ENCODE data around the gene PATJ. TPM values are rescaled to one million over a fixed set of nuclear protein-coding genes. Genes with fewer than 3 reads are reported as not detected.

PATJ gene
- total RNA-seq, 4 donors from 2014 or later: 119 to 299 (median 149) TPM

DNA sequence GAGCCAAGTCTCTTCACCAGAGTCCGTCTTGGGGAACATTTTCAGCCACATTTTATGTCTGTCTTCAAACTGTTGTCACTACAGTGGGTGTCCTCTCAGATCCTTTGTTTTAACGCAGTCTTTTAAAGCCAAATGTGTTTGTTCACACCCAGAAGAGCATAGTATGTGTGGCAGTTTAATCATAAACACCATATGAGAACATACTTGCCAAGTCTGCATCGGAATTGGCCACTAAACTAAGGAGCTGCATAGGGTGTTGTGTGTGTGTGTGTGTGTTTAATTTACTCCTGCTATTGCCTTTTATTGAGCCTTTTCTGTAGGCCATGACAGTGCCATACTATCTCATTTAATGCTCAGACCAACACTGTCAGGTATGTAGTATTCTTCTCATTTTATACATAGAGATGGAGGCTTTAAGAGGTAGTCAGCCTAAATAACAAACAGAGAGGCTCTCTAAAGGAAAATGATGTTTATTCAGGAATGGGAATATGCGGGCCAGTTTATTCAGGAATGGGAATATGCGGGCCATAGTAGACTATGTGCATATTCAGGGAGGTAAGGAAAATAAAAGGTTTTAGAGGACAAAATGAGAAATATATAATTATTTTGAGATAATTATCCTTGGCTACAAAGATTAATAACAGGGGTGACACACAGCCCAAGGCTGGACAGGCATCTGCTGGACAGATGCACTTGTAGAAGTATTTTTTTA, 384.5 kb downstream of the PATJ start:
- Histone ChIP-seq H3K36me3 (peaks cover 0 to 3% (median 0%) of the 10 kb centered on the region in 4 donors), H3K9me3 (no peaks in the 10 kb centered on the region), H3K4me3 (no peak overlapping the region), H3K27ac (peak overlapping the region in 3 of 4 donors; percentile 2 to 61 (median 41)), H3K27me3 (no peaks in the 10 kb centered on the region), H3K4me1 (no peaks in the 10 kb centered on the region)
- no peak for DNase-seq
- WGBS, 2 donors (ENCODE audit: low coverage in 1 of 2): 63 to 68% methylated on average over 5 of the region's 5 CpGs
- in situ Hi-C loops (cut with MboI; ENCODE audit: low pct_ligation_motif_present in 1 of 4, low pct_unique_long_range_greater_than_20kb in 1 of 4, low sequenced_read_pairs in 3 of 4): no loop called here
- TF ChIP-seq POLR2A (IDR thresholded peaks at IDR 0.05) (no peak), POLR2AphosphoS5 (IDR thresholded peaks at IDR 0.05) (no peak), EP300 (IDR thresholded peaks at IDR 0.05; ENCODE audit: low read depth) (no peak)
- TF ChIP-seq, protein P1, sequence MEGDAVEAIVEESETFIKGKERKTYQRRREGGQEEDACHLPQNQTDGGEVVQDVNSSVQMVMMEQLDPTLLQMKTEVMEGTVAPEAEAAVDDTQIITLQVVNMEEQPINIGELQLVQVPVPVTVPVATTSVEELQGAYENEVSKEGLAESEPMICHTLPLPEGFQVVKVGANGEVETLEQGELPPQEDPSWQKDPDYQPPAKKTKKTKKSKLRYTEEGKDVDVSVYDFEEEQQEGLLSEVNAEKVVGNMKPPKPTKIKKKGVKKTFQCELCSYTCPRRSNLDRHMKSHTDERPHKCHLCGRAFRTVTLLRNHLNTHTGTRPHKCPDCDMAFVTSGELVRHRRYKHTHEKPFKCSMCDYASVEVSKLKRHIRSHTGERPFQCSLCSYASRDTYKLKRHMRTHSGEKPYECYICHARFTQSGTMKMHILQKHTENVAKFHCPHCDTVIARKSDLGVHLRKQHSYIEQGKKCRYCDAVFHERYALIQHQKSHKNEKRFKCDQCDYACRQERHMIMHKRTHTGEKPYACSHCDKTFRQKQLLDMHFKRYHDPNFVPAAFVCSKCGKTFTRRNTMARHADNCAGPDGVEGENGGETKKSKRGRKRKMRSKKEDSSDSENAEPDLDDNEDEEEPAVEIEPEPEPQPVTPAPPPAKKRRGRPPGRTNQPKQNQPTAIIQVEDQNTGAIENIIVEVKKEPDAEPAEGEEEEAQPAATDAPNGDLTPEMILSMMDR (IDR thresholded peaks at IDR 0.05): no peak
- intact Hi-C loops (cut with DNase I; ENCODE audit: low total_unique reads): no loop called here

DNA sequence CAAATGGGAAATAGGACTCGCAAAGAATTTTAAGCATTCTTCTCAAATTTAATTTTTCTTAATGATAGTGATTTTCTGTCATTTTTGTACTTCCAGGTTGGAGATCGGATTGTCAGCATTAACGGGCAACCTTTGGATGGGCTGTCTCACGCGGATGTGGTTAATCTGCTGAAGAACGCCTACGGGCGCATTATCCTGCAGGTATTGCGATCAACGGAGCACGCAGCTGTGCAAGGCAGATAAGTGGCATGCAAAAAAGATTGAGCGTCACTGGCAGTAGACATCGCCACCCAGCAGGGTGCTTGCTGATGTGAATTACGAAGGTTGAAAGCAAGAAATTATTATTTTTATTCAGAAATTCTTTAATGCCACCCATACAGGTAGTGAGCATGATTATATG, 386.5 kb downstream of the PATJ start:
- Histone ChIP-seq H3K4me1 (no peaks in the 10 kb centered on the region), H3K27me3 (no peaks in the 10 kb centered on the region), H3K4me3 (no peak overlapping the region), H3K9me3 (no peaks in the 10 kb centered on the region), H3K27ac (no peak overlapping the region), H3K36me3 (peaks cover 0 to 3% (median 0%) of the 10 kb centered on the region in 4 donors)
- WGBS, 2 donors (ENCODE audit: low coverage in 1 of 2): 89 to 92% methylated on average over 8 to 14 of the region's 14 CpGs
- DNase-seq: no peak
- intact Hi-C loops (cut with DNase I; ENCODE audit: low total_unique reads): no loop called here
- in situ Hi-C loops (cut with MboI; ENCODE audit: low pct_ligation_motif_present in 1 of 4, low pct_unique_long_range_greater_than_20kb in 1 of 4, low sequenced_read_pairs in 3 of 4): no loop called here
- TF ChIP-seq POLR2A (IDR thresholded peaks at IDR 0.05): no peak
- TF ChIP-seq, protein P1 (IDR thresholded peaks at IDR 0.05): no peak

DNA sequence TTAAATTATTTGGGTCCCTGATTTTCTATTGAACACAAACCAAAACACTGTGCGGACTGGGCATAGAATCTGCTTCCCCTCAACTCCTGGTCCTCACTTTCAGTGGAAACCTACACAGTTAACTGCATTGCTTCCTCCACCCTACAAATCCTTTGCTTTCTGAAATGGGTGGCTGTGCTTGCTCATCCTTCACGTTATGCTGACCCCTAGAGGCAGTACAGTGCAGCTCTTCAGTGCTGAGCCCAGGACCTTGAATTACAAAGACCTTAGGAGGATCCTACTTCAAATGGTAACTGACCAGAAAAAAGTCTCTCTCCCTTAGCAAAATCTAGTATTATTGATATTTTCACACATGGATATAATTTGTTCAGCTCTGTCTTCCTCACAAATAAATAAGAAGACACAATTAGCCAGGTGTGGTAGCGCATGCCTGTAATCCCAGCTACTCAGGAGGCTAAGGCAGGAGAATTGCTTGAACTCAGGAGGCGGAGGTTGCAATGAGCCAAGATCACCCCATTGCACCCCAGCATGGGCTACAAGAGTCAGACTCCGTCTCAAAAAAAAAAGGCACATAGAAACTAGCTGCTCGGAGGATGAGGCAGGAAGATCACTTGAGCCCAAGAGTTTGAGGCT, 388.9 kb downstream of the PATJ start:
- H3K9me3 ChIP-seq: no peaks in the 10 kb centered on the region
- peaks cover 0 to 3% (median 0%) of the 10 kb centered on the region in 4 donors for H3K36me3 ChIP-seq
- peak; percentile 37 for DNase-seq
- H3K27ac ChIP-seq: no peak overlapping the region
- WGBS, 2 donors (ENCODE audit: low coverage in 1 of 2): 74 to 81% methylated on average over 6 of the region's 6 CpGs
- H3K27me3 ChIP-seq: no peaks in the 10 kb centered on the region
- H3K4me3 ChIP-seq: no peak overlapping the region
- TF ChIP-seq EP300 (IDR thresholded peaks at IDR 0.05; ENCODE audit: low read depth) (no peak), POLR2A (IDR thresholded peaks at IDR 0.05) (no peak)
- TF ChIP-seq, protein P1 (IDR thresholded peaks at IDR 0.05): peak; percentile 59 to 75 (median 66)
- intact Hi-C loops (cut with DNase I; ENCODE audit: low total_unique reads): no loop called here
- H3K4me1 ChIP-seq: no peaks in the 10 kb centered on the region
- in situ Hi-C loops (cut with MboI; ENCODE audit: low pct_ligation_motif_present in 1 of 4, low pct_unique_long_range_greater_than_20kb in 1 of 4, low sequenced_read_pairs in 3 of 4): no loop called here

DNA sequence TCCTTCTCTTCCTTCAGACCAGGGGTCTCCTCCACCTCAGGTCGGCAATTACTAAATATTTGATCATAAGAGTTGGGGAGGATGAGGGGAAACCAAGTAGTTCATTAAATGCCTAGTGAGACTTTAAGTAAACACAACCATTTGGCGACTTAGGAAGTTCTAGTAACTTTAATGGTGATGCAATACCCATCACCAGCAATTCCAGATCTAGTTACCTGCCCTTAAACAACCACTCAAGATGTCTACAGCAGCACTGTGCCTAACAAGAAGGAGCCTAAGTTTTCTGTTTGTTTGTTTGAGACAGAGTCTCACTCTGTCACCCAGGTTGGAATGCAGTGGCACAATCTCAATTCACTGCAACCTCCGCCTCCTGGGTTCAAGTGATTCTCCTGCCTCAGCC, 395.7 kb downstream of the PATJ start:
- H3K27ac ChIP-seq: no peak overlapping the region
- no peak for DNase-seq
- no peaks in the 10 kb centered on the region for H3K9me3 ChIP-seq
- intact Hi-C loops (cut with DNase I; ENCODE audit: low total_unique reads): no loop called here
- H3K27me3 ChIP-seq: no peaks in the 10 kb centered on the region
- H3K4me3 ChIP-seq: no peak overlapping the region
- H3K4me1 ChIP-seq: no peaks in the 10 kb centered on the region
- H3K36me3 ChIP-seq: no peaks in the 10 kb centered on the region
- WGBS, 2 donors (ENCODE audit: low coverage in 1 of 2): 42 to 67% methylated on average over 2 to 3 of the region's 3 CpGs
- in situ Hi-C loops (cut with MboI; ENCODE audit: low pct_ligation_motif_present in 1 of 4, low pct_unique_long_range_greater_than_20kb in 1 of 4, low sequenced_read_pairs in 3 of 4): no loop called here
- TF ChIP-seq POLR2AphosphoS5 (IDR thresholded peaks at IDR 0.05) (no peak), POLR2A (IDR thresholded peaks at IDR 0.05) (no peak), EP300 (IDR thresholded peaks at IDR 0.05; ENCODE audit: low read depth) (no peak)
- TF ChIP-seq, protein P1 (IDR thresholded peaks at IDR 0.05): no peak
